ENCODE measurements around the gene TMEM117.

Gene TMEM117

DNA sequence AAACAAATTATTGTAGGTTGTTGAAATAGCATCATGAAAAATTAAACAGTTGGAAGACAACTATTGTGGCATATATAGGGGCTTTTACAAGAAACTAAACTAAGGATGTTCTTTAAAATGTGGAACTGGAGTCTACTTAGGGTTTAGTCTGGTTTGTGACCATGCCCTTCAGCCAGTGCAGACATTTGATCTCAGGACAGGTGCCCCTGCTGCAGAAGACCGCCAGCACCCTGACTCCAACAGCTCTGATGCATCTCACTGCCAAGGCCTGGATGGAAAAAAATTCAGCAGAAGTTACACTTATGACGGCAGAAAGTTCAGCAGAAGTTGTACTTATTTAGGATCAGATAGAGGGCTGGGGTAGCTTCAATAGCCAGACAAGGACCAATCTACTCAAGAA is 51.5 kb downstream of the TMEM117 start:
- DNase-seq: no peak

DNA sequence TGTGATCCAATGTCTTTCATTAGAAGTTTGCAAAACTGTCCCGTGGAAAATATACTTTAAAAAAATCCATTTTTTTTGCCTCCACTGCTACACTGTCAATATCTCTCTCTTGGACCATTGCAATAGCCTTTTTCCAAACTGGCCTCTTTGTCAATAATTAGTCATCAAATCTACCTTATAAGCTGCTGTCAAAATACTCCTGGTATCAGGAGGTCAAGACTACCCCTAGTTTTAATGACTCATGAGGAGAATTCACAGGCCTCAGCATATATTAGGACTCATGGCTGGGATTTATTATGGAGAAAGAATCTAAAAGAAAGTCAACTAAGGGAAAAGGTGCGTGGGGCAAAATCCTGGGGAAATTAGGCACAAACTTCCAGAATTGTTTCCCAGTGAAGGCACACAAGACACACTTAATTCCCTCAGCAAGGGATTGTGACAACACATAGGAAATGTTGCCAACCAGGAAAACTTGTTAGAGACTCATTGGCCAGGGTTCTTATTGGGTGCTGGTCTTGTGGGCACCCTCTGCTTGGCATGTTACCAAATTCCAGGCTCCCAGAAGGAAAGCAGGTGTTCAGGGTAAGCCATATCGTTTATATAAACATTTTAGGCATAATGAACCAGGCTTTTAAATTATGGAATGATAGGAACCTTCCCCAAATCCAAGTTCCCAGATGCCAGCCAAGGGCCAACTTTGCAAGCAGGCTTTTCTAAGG is 56.1 kb downstream of the TMEM117 start:
- no peak for DNase-seq

DNA sequence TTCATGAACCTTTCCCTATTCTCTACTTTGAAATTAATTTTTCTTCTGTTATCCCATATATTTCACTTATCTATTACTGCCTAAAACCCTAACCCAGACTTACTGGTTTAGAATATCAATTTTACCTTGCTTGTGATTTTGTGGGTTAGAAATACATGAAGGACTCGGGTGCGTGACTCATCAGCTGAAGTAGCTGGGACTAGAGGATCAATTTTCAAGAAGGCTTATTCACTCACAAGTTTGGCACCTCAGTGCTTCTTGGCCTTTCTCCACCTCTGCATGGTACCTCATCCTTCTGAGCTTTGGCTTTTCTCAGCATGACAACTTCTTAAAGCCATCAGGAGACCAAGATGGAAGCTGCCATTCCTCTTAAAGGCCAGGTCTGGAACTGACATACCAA is 57.8 kb downstream of the TMEM117 start:
- DNase-seq: no peak

DNA sequence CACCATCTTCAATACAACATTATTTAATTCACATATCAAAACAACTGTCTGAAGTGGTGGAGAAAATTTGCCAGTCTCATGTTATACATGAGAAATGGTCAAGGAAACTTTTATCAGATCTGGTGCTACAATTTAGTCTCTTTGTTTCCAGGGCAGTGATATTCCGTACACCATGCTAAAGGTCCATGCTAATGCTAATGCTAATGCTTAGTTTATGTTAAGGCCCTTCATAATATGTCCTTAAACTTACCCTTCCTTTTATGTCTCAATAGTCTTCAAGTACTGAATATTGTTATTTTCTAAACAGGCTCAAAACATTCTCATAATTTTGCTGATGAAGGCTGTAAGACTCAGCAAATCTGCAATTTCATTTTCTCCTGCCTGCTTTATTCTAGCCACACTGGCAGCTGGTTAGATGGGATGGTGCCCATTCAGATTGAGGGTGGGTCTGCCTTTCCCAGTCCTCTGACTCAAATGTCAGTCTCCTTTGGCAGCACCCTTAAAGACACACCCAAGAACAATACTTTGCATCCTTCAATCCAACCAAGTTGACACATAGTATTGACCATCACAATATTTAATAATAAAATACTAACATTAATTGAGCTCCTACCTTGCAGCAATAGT is 59.8 kb downstream of the TMEM117 start:
- no peak for DNase-seq

DNA sequence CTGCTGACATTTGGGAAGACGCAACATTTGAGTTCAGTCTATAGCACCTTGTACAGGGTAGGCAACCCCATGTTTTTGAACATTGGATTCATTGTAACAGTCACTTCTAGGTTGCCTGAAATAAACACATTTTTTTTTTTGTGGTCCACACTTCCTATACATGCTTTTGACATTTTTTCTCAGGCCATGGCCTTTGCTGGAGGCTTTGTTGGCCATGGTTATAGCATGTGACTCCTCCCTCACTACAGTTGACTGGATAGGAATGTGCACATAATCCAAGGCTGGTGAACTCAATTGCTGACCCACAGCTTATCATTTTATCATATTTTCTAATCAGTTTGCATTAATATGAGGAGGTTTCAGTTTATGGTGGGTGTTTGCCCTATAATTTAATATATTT is 60.6 kb downstream of the TMEM117 start:
- DNase-seq: no peak

DNA sequence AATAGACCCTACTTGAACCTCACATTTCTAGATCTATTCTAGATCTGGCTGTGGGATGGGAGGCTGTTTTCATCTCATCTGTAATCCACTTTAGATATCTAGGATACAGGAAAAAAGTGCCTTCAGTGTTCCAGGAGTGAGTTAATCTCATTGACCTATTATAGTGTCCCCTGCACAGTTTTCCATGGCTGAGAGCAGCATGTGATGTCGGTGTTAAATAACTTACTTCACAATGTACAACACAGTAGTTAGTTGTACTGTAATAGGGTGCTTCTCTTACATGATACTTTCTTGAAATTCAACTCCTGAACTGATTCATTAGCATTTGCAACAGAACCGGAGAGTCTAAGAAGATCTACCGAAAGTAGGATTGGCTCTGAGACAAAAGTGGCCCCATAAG is 62.6 kb downstream of the TMEM117 start:
- DNase-seq: no peak

DNA sequence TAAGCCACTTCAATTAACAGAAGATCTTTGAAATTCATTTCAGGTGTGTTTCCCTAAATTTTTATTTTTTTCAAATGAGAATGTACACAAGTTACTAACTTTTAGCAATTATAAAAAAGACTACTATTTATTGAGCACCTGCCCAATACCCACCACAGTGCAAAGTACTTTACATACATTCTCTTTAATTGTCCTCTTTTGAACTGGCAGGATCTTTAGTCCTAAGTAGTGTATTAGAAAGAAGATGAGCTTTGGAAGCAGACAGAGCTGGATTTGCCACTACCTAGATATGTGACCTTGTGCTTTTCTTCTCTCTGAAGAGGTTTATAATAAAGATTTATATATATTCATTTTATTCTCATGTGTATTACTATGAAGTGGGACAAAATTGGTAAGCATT is 63.7 kb downstream of the TMEM117 start:
- DNase-seq: no peak

DNA sequence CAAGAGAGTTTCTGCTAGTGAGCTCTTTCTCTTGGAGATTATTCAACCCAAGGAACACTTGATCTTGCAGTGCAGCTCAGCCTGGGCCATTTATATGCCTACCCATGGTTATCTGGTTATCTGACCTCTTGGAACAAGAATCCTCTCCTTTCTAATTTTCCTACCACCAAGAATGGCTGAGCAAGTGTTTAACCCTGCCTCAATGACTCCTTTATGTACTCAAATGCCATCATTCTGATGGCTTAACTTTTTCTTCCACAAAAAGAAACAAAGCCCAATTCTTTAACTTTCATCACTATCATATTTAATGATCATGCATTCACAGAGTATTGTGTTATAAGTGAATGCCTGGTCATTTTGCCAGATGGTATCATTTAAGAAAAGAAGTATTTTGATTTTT is 67.8 kb downstream of the TMEM117 start:
- no peak for DNase-seq

DNA sequence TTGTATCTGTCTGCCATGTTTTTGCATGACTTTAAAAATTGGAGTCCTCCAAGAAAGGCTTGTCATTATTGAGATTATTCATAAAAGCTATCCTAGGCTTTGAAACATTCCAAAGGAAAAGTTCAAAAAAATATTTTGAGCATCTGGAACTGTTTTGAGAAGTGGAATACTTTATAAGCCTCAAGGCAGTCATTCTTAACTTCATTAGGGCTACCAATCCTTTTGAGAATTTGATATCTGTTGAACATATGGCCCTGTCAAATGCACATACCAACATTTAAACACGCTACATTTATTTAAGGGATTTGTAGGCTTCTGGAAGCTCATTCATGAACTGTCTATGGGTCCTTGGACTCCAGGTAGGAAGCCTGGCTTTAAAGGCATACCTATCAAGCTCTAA is 77.0 kb downstream of the TMEM117 start:
- no peak for DNase-seq

DNA sequence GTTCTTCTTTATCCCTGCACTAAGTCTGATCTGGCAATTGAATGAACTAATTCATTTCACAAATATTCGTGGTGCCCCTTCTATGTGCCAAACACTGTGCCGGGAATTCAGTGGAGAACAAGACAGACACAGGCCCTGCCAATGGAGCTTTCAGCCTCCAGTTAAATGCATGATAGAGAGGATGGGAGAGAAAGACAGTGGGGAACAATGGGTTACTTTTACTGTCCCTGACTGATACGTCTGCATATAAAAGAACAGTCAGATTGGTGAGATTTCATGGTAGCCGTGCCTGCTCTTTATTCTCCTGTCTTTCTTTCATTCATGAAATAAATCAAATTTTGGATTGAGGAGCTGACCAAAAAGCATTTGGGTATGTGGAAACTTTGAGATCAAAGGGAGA is 78.5 kb downstream of the TMEM117 start:
- DNase-seq: no peak

DNA sequence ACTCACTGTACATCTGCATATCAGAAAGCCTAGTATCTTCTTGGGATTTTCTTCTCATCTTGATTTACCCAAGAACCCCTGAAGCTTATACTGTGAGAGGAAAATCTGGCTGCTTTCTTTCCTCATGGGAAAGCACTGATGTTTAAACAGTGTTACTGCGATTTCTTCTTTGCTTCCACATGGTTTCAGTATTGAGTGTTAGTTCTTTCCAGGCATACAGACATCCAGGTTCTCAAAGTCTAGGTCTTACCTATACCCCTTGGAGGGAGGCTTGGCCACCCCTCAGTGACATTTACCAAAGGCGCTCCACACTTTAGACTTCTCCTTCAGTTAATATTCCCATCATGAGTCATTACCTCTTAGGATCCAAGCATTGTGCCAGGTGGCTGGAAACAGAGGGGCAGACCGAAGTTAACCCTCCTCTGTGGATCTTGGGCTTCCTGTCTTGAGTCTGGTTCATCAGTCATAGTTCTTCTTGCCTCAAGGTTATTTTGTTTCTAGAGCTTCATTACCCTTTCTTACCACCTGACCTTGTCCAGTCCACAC is 79.1 kb downstream of the TMEM117 start:
- no peak for DNase-seq

DNA sequence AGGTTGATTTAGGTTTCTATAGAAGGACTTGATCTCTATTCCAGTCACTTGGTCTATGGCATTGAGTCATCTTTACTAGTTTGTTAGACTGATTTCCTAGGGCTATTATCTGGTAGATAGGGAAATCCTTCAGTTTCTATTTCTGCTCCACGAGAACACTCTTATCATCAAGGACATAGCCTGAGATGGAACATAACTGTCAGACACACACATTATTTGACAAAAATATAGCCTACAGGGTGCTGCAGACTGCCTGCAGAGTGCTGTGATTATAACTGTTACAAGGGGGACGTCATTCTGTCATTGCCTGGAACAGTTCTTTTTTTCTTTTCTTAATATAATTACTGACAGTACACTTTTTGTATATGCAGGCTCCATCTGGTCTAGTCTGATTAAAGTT is 82.0 kb downstream of the TMEM117 start:
- no peak for DNase-seq

DNA sequence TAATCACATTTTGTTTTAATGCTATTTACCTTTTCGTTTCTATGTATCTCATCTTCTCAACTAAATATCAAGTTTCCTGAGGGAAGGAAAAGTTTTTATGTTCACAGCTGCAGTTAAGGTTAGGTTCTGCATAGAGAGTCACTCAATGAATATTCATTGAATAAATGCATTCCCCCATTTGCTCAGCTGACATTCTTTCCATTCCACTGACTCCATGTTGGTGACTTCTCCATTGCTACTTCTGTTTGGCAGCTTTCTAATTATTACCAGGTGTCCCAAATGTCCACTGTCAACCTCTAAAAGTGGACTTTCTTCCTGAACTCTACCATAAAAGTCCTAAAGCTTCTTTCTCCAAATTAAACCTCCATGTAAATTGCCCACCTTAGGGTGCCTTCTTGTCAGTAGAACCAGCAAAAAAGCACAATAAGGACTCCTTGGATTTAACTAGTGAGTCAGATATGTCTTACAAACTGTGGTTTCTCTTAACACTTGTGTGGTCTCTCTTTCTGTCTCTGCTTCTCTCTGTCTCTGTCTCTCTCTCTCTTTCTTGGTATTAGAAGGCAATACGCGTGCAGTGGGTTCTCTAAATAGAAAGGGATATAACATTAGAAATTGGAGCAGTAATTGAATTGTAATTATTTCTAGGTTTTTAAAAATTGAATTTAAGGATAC is 85.9 kb downstream of the TMEM117 start:
- no peak for DNase-seq

DNA sequence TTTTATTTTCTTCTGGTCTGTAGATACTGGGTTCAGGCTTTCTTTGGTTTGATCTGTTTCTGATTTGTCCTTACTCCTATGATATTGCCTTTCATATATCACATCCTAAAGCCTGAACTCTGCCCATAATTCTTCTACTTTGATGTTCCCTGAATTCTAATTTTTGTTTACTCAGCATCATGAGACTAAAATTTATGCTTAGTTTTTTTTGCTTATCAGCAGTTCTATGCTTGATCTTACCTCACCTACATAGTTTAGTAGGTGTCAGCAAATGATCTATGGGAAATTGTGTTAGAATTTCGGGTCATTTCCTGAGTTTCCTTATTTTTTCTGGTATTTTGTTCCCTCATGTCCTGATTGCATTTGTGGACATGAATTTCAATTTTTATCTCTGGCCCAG is 94.2 kb downstream of the TMEM117 start:
- DNase-seq: no peak

DNA sequence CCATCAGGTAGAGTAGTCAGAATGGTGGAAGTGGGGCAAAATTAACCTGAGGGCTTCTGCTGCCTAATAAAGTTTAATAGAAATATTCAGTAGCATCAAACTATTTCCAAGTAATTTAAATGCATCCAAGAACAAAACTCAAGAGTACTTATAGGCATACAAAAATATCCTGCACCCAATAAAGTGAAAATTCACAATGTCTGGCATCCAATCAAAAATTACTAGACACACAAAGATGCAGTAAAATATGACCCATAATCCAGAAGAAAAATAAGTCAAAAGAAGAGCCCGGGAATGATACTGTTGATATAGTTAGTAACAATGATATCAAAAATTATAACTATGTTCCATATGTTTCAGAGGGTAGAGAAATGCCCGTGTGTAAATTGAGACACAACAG is 95.3 kb downstream of the TMEM117 start:
- DNase-seq: no peak

DNA sequence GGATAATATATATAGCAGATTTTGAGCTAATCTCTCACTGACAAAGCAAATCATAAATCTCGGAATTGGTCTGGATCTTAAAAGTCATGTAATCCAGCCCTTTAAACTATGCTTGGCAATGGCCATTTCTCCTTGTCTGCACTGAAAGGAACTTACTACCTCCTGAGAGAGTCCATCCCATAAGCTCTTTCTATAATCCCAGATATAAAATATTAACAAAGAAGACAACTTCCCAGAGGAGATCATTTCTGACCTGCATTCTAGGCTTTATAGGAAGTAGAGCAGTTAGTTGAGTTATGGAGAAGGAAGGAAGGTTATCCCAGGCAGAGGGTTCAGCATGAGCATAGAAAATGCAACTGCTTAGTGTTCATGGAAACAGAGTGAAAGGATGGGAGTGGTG is 99.7 kb downstream of the TMEM117 start:
- DNase-seq: no peak

DNA sequence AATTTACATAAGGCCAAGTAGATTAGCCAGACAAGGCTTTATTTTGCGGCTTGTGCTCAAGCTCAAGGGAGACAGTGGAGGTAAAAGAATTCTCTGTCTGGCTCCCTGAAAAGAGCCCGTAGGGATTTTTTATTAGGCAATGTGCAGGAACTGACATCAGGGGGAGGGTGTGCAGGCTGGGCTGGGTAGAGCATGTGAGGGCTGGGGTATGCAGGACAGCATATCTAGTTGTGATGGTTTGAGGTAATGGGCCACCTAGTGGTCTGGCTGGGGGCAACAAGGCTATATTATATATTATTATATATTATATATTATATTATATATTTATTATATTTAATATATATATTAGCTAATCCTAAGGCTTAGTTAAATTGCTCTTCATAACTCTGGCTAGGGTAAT is 102.1 kb downstream of the TMEM117 start:
- DNase-seq: no peak

DNA sequence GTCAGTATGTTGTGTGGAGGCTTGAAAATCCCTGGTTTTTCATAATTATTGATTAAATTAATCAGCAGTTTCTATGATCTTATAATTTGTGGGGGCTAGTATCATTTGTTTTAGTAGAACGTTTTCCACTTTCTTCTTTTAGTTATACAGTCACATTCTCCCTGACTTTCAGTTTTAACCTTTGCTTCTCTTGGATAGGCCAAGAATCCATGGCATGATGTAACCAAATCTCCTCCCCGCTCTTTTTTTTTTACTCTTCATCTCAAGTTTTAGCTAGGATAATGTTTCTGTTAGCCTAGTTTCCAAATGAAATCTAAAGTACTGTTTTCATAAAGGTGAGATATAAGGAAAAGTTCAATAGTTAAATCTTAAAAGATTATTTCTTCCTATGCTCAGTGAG is 106.5 kb downstream of the TMEM117 start:
- DNase-seq: no peak

DNA sequence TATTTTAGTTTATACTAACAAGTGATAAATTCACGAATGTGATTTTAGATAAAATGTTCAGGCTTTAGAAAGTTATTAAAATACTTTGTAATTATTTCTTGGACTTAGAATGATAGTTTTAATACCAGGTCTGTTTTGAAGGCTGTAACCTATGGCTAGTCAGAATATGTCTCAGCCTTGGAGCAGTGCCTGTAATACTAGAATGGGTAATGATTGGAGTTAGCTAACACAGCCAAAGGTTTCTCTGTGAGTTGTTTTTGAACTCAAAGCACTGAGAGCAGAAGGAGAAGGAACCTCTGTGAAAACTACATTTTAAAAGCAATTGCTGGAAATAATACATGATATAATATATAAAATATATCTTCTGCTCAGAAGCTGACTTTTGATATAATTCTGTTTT is 110.1 kb downstream of the TMEM117 start:
- DNase-seq: no peak

DNA sequence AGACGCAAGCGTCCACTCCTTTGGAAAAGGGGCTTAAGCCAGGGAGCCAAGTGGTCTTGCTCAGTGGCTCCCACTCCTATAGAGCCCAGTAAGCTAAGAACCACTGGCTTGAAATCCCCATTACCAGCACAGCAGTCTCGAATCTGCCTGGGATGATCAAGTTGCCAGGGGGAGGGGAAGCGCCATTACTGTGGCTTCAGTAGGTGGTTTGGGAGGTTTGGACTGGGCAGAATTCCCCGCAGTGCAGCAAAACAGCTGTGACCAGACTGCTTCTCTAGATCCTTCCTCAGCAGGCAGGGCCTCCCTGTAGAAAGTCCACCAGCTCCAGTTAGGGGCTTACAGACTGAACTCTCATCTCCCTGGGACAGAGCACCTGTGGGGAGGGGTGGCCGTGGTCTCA is 115.4 kb downstream of the TMEM117 start:
- no peak for DNase-seq

DNA sequence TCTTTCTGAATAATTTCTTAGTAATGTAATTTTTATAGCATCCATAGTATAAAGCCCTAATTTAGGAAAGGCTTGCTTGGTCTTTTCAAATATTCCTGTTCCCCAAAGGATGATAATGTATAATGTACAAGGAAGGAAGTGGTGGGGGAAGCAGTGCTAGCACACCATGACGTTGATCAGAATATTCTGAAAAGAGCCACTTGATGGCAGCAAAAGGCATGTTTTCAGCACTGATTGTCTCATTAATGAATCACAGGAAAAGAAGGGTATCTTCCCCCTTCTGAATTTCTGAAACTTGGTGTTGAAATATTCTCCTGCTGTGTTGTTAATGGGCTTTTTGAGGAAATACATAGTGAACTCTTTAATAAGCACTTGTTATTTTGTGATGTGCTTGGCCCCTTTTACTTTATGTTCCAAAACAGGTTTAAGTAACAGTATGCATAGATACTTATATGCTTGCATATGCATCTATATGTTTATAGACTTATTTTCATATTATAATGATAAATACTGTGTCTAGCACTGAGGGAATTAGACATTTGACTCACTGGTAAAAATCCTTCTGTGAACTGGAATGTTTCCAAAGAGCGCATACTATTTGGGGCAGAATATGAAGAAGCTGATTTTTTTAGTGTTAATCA is 122.0 kb downstream of the TMEM117 start:
- peak; percentile 33 for DNase-seq

DNA sequence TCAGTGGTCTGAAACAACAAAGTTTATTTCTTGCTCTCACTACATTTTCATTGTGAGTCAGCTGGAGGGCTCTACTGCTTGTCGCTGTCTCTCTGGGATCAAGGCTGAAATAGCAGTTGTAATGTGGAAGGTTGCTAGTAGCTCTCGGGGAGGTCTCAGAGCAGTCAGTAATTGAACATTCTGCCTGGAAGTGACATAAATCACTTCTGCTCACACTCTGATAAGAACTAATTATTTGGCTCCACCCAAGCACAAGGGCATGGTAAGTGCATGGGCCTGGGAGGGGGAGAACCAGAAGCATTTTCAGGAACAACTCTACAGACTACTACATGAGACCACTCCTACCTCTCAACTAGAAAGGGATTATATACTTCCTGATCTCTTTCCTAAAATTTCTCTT is 128.2 kb downstream of the TMEM117 start:
- DNase-seq: no peak

DNA sequence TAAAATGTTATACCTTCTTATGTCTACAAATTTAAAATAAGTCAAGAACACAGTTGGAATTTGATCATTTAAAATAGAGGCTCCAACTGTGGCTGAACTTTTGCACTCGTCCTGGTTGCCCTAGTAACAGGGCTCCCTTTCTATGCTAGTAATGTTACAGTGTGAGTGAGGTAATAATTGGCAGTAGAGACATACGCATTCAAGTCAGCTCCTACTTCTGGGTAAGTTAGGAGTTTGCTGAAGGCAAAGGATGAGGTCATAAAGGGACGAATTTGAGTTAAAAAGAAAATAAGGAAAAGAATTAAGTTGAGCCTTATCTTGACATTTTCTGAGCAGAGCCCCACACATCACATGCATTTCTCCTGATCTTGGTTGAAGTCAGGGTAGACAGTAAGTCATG is 129.1 kb downstream of the TMEM117 start:
- DNase-seq: no peak

DNA sequence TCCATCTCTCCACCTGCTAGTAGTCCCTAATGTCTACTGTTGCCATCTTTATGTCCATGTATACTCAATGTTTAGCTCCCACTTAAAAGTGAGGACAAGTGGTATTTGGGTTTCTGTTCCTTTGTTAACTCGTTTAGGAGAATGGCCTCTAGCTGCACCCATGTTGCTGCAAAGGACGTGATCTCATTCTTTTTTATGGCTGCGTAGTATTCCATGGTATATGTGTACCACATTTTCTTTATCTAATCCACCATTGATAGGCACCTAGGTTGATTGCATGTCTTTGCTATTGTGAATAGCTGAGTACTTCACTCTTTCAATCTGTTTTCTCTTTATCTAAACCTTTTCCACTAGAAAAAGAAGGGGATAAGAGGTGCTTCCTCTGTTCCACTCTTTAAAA is 130.0 kb downstream of the TMEM117 start:
- DNase-seq: no peak
